HT-29 (cell line): ENCODE data around the gene PRKG1. TPM values are rescaled to one million over a fixed set of nuclear protein-coding genes. Genes with fewer than 3 reads are reported as not detected.
"Not testable (repeated sequence)": the region's sequence is repeated elsewhere in the genome, so short reads cannot be mapped to it uniquely, and the experiment has no call there.

Experiments
- DNase-seq: peaks from one replicate; pipeline ENCODE4 v3.0.0-alpha.2; 2015; ENCODE audit warnings: low spot score
- total RNA-seq: library from RNA; depleted of rRNA; stranded (reverse); fragments of >200 nt; shearing (Covaris generic); gene quantifications from 2 replicates; pipeline ENCODE4 v1.2.3, GENCODE V29; 2014

PRKG1 gene
- total RNA-seq, 1 experiment from 2014 or later = not detected

DNA sequence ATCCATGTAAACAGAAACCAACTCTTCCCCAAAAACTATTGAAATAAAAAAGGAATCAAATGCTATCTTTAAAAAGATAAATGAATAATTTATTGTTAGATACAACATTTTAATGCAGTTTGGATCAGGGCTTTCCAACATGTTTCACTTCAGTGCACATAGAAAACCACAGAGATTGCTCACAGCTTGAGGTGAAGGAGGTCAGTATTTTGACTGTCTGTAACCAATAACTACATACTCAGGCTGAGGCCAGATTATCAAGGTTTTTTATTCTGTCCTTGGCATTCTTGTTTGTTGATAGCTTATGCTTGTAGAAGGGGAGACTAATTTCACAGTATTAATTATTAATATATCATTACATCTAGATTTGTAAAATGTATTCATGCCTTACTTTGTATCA lies 195.5 kb downstream of the PRKG1 start:
- no peak for DNase-seq

DNA sequence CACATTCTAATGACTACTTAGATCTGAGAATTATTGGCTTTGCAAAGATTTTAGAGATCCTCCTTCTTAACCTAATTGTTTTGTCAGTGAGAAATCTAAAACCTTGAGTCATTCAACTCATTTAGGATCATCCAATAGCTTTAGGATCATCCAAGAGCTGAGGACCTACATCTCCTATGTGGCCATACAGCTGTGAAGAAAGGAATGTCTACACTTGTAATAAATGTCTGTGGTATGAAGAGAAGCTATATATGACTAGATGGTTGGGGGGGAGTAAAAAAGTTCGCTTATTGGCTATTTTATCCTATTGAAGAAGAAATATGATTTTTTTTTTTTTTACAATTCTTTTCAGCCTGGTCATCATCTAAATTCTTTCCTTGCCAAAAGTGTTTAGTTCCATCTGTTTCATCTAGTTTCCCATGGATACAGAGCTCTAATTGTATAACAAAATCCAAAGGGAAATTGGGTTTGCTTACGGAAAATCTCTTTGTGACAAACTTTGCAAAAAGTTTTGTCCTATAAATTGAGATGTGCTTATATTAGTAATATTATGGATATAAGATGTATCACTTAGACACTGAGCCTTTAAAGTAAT lies 196.7 kb downstream of the PRKG1 start:
- DNase-seq = no peak

GRCh38 chr10:51272099-51272498 lies 197.8 kb downstream of the PRKG1 start:
- not testable (repeated sequence) for DNase-seq

- no peak for DNase-seq
Observed at GRCh38 chr10:51272555-51272954, 198.3 kb downstream of the PRKG1 start.

DNA sequence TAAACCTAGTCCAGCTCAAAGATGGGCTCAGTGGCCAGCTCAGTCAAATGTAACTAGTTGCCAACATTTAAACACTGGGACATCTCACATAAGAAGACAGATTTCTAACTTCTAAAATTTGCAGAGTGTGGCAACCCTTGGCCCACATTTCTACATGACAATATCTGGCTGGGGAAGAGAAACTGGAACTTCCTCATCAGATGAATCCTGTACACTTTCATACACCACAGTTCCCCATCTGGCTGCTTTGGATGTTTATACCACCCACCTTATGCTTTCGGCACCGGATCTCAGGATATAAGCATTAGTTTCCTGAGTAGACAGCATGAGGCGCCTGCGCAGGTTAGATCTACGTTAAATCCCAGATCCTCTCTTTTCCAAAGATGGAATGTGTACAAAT lies 199.3 kb downstream of the PRKG1 start:
- no peak for DNase-seq

- DNase-seq = not testable (repeated sequence)
Observed at GRCh38 chr10:51276097-51276496, 201.8 kb downstream of the PRKG1 start.

GRCh38 chr10:51281387-51281786 lies 207.1 kb downstream of the PRKG1 start:
- not testable (repeated sequence) for DNase-seq

DNA sequence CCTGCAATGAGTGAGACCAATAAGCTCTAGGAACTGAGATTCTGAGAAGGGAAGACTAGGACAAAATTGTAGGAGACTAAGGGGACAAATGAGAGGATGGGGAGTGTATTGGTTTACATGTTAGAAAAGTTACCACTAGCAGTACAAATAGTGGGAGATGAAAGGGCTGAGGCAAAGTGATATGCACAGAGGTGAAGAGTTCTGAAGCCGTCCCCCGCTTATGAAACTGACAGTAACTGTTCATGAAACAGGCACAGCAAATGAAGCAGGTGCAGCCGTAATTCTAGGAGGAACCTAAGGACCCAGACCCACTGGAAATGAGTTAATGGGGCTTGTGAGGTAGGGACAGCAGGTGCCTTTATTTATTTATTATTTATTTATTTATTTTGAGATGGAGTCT lies 211.3 kb downstream of the PRKG1 start:
- DNase-seq = no peak

DNA sequence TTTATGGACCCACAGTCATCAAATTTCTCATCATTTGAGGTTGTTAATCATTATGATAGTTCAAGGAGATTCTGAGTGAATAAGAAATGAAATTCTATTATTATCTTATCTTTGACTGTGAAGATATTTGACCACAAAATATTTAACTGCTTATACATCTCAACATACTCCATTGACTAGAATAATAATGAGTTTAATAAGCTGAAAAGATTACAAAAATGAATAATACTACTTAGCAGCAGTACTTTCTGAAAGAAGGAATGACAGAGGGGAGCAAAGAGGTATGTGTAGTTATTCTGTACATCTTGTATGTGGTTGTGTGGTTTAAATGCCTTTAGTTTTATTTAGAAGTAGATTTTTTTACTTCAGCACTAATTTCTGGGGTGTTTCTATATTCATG lies 214.2 kb downstream of the PRKG1 start:
- no peak for DNase-seq

DNA sequence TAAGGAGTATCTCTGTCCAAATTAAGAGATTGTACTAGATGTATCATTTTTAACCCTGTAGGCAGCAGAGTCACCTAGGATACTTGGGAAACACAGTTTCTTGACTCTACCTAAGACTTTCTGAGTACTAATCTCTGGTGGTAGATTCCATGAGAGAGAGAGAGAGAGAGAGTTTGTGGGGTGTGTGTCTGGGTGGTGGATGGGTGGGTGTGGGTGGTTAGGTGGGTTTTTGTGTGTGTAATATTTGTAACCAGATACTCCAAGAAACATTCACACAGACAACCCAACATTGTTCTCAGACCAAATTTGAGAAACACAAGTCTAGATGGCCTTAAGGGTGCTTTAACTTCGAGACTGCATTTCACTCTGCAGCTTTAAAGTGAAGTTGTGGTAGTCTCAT lies 215.2 kb downstream of the PRKG1 start:
- DNase-seq = no peak

GRCh38 chr10:51291961-51292360 lies 217.7 kb downstream of the PRKG1 start:
- no peak for DNase-seq

DNA sequence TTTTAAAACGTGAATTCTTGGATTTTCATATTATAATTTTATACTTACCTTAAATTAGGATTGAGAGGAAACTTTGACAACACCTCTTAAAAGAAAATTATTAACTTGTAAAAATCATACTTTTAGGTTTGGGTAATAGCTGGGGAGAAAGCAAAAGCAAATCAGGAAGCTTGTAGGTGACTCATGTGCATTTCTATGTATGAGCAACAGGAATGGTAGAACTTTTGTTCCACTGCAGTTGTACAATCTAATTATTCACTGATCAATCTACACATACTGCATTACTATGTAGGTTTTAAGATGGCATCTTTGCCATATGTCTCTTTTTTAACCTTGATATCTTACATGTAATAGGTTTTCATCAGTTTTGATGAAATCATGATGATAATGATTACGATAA lies 223.2 kb downstream of the PRKG1 start:
- no peak for DNase-seq

GRCh38 chr10:51300617-51301304 lies 226.5 kb downstream of the PRKG1 start:
- DNase-seq = no peak

GRCh38 chr10:51301644-51302043 lies 227.4 kb downstream of the PRKG1 start:
- DNase-seq = no peak

GRCh38 chr10:51302316-51302715 lies 228.0 kb downstream of the PRKG1 start:
- DNase-seq = no peak

- DNase-seq = no peak
Observed at GRCh38 chr10:51308116-51308515, 233.8 kb downstream of the PRKG1 start.

DNA sequence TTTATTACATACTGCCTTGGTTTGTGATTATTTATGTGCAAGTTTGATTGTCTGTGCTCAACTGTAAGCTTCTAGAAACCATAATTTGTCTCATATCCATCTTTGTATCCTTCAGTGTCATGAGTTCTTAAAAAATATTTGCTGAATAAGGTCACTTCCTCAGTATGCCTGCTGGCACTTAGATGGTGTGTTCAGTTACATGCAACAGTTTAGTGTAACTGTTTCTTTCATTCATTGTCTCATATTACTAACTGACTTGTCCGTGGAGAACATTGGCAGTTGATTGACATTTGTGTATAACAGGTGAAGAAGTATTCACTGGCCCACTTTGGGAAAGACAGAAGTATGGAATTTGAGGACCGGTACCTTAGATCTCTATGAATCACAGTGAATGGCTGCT lies 236.9 kb downstream of the PRKG1 start:
- no peak for DNase-seq

- DNase-seq = no peak
Observed at GRCh38 chr10:51312817-51313216, 238.5 kb downstream of the PRKG1 start.

GRCh38 chr10:51313251-51313650 lies 239.0 kb downstream of the PRKG1 start:
- no peak for DNase-seq

- no peak for DNase-seq
Observed at GRCh38 chr10:51313773-51314478, 239.6 kb downstream of the PRKG1 start.

DNA sequence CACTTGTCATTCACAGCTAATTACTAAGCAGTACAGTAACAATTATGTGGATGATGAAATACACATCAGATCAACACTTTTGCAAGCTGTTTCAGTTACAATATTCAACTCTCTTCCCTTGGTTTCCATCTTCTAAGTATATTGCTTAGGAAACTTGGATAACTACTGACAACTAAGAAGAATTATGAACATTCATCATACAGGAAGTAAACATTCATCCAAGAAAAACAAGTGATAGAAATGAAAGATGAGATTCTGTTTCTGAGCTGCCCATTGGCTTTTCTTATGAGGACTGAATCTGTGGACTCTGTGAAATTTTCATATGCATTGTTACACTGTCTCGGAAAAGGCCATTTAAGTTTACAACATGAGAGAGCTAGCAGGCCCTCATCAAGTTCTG lies 240.2 kb downstream of the PRKG1 start:
- DNase-seq = no peak

DNA sequence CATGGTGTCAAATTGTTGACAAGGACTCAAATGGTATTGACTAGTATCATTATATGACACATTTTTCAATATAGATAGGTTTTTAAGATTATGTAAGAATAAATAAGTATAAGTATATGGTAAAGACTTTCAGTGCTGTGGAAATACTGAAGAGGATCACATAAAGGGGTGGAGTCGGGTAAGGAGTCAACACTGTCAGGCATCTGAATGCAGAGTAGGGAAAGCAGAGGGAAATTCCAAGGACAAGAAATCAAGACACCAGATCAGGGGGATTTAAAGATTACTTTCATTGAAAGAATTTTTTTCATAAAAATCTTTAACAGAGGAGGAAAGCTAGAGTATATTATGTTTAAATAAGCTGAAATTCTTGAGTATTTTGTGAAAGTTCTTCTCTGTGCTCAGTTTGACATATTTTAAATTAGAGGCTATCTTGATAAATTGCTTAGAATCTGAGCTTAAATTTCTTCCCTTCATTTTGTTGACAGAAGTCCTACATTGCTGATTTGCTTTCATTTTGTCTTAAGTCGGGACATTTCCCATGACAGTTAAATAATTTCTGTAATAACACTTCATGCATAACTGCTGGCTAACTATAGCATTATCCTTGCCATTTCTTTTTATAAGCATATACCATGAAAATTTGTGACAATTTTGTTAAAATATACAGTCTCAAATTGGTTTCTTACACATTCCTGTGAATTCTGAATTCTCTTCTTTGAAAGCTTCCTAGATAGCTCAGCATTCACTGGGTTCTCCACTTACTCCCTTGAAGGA lies 244.3 kb downstream of the PRKG1 start:
- no peak for DNase-seq

- no peak for DNase-seq
Observed at GRCh38 chr10:51319173-51319435, 244.8 kb downstream of the PRKG1 start.
